ENCODE measurements around the gene SLC35B2. TPM values are rescaled to one million over a fixed set of nuclear protein-coding genes. Genes with fewer than 3 reads are reported as not detected.

SLC35B2 gene
- total and polyA plus RNA-seq, 9 of the 15 experiments (the other 6 are each of a cell fraction or from before 2014, with no cell fraction given), result 14.5 to 59.1 (median 47.1) TPM

- TF ChIP-seq RBM25 (IDR thresholded peaks at IDR 0.05; ENCODE audit: low read depth, low read length, severe bottlenecking), result peak; percentile 7
- TF ChIP-seq FOXA1 (IDR thresholded peaks at IDR 0.05; ENCODE audit: borderline replicate concordance), result no peak
- no peak for TF ChIP-seq SETDB1 (IDR thresholded peaks at IDR 0.05; ENCODE audit: low read length)
- no peak for TF ChIP-seq DNMT1 (IDR thresholded peaks at IDR 0.05)
- peak; percentile 99 for TF ChIP-seq GTF2E2 (tag; IDR thresholded peaks at IDR 0.05)
- no peak for TF ChIP-seq SMAD2 (IDR thresholded peaks at IDR 0.05; ENCODE audit: low read depth, low read length)
- TF ChIP-seq POLR2A (conservative IDR thresholded peaks at IDR 0.05), result peak; percentile 100
- peak; percentile 98 for TF ChIP-seq SMAD1 (IDR thresholded peaks at IDR 0.05; ENCODE audit: low read depth, low read length, partially characterized antibody)
- TF ChIP-seq TAF1 (IDR thresholded peaks at IDR 0.05; ENCODE audit: control insufficient read depth, extremely low read depth, insufficient read depth, low read length, severe bottlenecking), result peak; percentile 100
- no peak for TF ChIP-seq U2AF2 (optimal IDR thresholded peaks at IDR 0.05; ENCODE audit: low read depth, low read length)
- TF ChIP-seq SRF (CRISPR knock-in tag; IDR thresholded peaks at IDR 0.05), result no peak
- TF ChIP-seq CREM (IDR thresholded peaks at IDR 0.05; ENCODE audit: low read depth), result peak; percentile 95
- no peak for TF ChIP-seq POU5F1 (IDR thresholded peaks at IDR 0.05; ENCODE audit: borderline replicate concordance, low read depth, low read length, partially characterized antibody)
- no peak for TF ChIP-seq RERE (CRISPR knock-in tag; IDR thresholded peaks at IDR 0.05; ENCODE audit: borderline replicate concordance)
- no peak for TF ChIP-seq U2AF1 (optimal IDR thresholded peaks at IDR 0.05; ENCODE audit: low read depth, low read length)
- TF ChIP-seq GTF2F1 (IDR thresholded peaks at IDR 0.05; ENCODE audit: low read depth, low read length), result peak; percentile 98
- TF ChIP-seq KLF16 (IDR thresholded peaks at IDR 0.05), result 0 out of 2 replicates have a peak, but pooled peaks have one; percentile 18
- peak; percentile 100 for TF ChIP-seq SUPT5H (IDR thresholded peaks at IDR 0.05)
- TF ChIP-seq ZNF639 (CRISPR knock-in tag; conservative IDR thresholded peaks at IDR 0.05 in 1 of 2, IDR thresholded peaks at IDR 0.05 in 1 of 2), result no peak; a peak in 2 of 4 replicates
- peak; percentile 34 for TF ChIP-seq ZFX (CRISPR knock-in tag; IDR thresholded peaks at IDR 0.05)
- no peak for TF ChIP-seq ZNF561 (CRISPR knock-in tag; conservative IDR thresholded peaks at IDR 0.05)
Observed at GRCh38 chr6:44246663-44247337, 10.5 kb downstream of the SLC35B2 start, which contains the start of gene HSP90AB1 (continued).

All from K562 (cell line).